GM19468 (cell line): ENCODE measurements around the gene FOXP2.

Experiments
- ATAC-seq: cut with Tn5 transposase; IDR thresholded peaks from one replicate; pipeline ENCODE4 v1.9.1; 2021; ENCODE audit warnings: mild to moderate bottlenecking, moderate library complexity, moderate number of reproducible peaks; ENCODE audit not compliant: unreplicated experiment; ENCODE audit errors: extremely low read depth

The FOXP2 gene

GRCh38 chr7:114700247-114700928 lies 285.8 kb downstream of the FOXP2 start:
- ATAC-seq, result no peak

GRCh38 chr7:114703677-114704076 lies 289.1 kb downstream of the FOXP2 start:
- ATAC-seq, result no peak

GRCh38 chr7:114708646-114709045 lies 294.0 kb downstream of the FOXP2 start:
- no peak for ATAC-seq

GRCh38 chr7:114710499-114710898 lies 295.9 kb downstream of the FOXP2 start:
- no peak for ATAC-seq

- no peak for ATAC-seq
These were observed 296.6 kb downstream of the FOXP2 start for GRCh38 chr7:114711241-114711640.

- no peak for ATAC-seq
These were observed 301.3 kb downstream of the FOXP2 start for GRCh38 chr7:114715907-114716306.

- no peak for ATAC-seq
These were observed 304.2 kb downstream of the FOXP2 start for GRCh38 chr7:114718861-114719260.

GRCh38 chr7:114720725-114721124 lies 306.1 kb downstream of the FOXP2 start:
- ATAC-seq, result no peak

GRCh38 chr7:114722562-114722961 lies 307.9 kb downstream of the FOXP2 start:
- no peak for ATAC-seq

- ATAC-seq, result no peak
These were observed 308.7 kb downstream of the FOXP2 start for GRCh38 chr7:114723308-114723707.

GRCh38 chr7:114740095-114740494 lies 325.5 kb downstream of the FOXP2 start:
- no peak for ATAC-seq

- no peak for ATAC-seq
These were observed 326.3 kb downstream of the FOXP2 start for GRCh38 chr7:114740941-114741340.

- no peak for ATAC-seq
These were observed 327.3 kb downstream of the FOXP2 start for GRCh38 chr7:114741911-114742310.
